ENCODE data around the gene IMPG2. TPM values are rescaled to one million over a fixed set of nuclear protein-coding genes. Genes with fewer than 3 reads are reported as not detected.

The IMPG2 gene
- total and polyA plus RNA-seq, 3 experiments from 2014 or later, result 0.11 to 0.20 TPM; not detected in 1

- ChIA-PET CTCF (no interaction called here), POLR2A (no interaction called here)
These were observed 95.6 kb downstream of the IMPG2 start for GRCh38 chr3:101224739-101225138.

GRCh38 chr3:101223016-101223415, 97.4 kb downstream of the IMPG2 start:
- no peak for DNase-seq
- no peak overlapping the region for H3K4me3 ChIP-seq (ENCODE audit: low read length)
- Mint-ChIP-seq H3K27ac (no peak overlapping the region), H3K4me3 (no peak overlapping the region), H3K27me3 (no peaks in the 10 kb centered on the region), H3K4me1 (no peaks in the 10 kb centered on the region), H3K9me3 (peaks cover 0 to 3% (median 0%) of the 10 kb centered on the region in 5 donors), H3K36me3 (peaks cover 0 to 6% (median 0%) of the 10 kb centered on the region in 3 donors)
- no peaks in the 10 kb centered on the region for H3K36me3 ChIP-seq (ENCODE audit: insufficient read depth, low read length)
- ChIA-PET CTCF (no interaction called here), POLR2A (no interaction called here)
- H3K27me3 ChIP-seq (ENCODE audit: insufficient read depth, low read length, poor library complexity, severe bottlenecking), result no peaks in the 10 kb centered on the region
- H3K9me3 ChIP-seq (ENCODE audit: low read length), result no peaks in the 10 kb centered on the region
- no peak overlapping the region for H3K27ac ChIP-seq (ENCODE audit: low read depth, low read length)
- no peaks in the 10 kb centered on the region for H3K4me1 ChIP-seq (ENCODE audit: insufficient read depth, low read length)

More at GRCh38 chr3:101224739-101225138, 95.6 kb downstream of the IMPG2 start:
- no peaks in the 10 kb centered on the region for H3K9me3 Mint-ChIP-seq
- Histone ChIP-seq H3K27ac (ENCODE audit: low read depth, low read length) (no peak overlapping the region), H3K4me1 (ENCODE audit: insufficient read depth, low read length) (no peaks in the 10 kb centered on the region), H3K36me3 (ENCODE audit: insufficient read depth, low read length) (no peaks in the 10 kb centered on the region), H3K9me3 (ENCODE audit: low read length) (no peaks in the 10 kb centered on the region), H3K27me3 (ENCODE audit: insufficient read depth, low read length, poor library complexity, severe bottlenecking) (no peaks in the 10 kb centered on the region), H3K4me3 (ENCODE audit: low read length) (no peak overlapping the region)
- no peak for DNase-seq
- H3K27me3 Mint-ChIP-seq, result no peaks in the 10 kb centered on the region
- H3K36me3 Mint-ChIP-seq, result peaks cover 0 to 6% (median 0%) of the 10 kb centered on the region in 3 donors
- H3K4me1 Mint-ChIP-seq, result no peaks in the 10 kb centered on the region
- H3K27ac Mint-ChIP-seq, result no peak overlapping the region
- H3K4me3 Mint-ChIP-seq, result no peak overlapping the region

GRCh38 chr3:101219842-101220560, 100.4 kb downstream of the IMPG2 start:
- H3K36me3 Mint-ChIP-seq, result peaks cover 0 to 6% (median 0%) of the 10 kb centered on the region in 3 donors
- H3K4me1 ChIP-seq (ENCODE audit: insufficient read depth, low read length), result no peaks in the 10 kb centered on the region
- H3K9me3 Mint-ChIP-seq, result peaks cover 0 to 3% (median 0%) of the 10 kb centered on the region in 5 donors
- no peaks in the 10 kb centered on the region for H3K36me3 ChIP-seq (ENCODE audit: insufficient read depth, low read length)
- H3K4me3 Mint-ChIP-seq, result no peak overlapping the region
- no peak overlapping the region for H3K27ac Mint-ChIP-seq
- no peaks in the 10 kb centered on the region for H3K9me3 ChIP-seq (ENCODE audit: low read length)
- no peaks in the 10 kb centered on the region for H3K27me3 Mint-ChIP-seq
- ChIA-PET POLR2A (no interaction called here), CTCF (no interaction called here)
- H3K4me3 ChIP-seq (ENCODE audit: low read length), result no peak overlapping the region
- no peaks in the 10 kb centered on the region for H3K4me1 Mint-ChIP-seq
- no peak for DNase-seq
- no peaks in the 10 kb centered on the region for H3K27me3 ChIP-seq (ENCODE audit: insufficient read depth, low read length, poor library complexity, severe bottlenecking)
- no peak overlapping the region for H3K27ac ChIP-seq (ENCODE audit: low read depth, low read length)

- POLR2A ChIA-PET, result no interaction called here
- Mint-ChIP-seq H3K4me1 (no peaks in the 10 kb centered on the region), H3K4me3 (no peak overlapping the region), H3K27ac (no peak overlapping the region), H3K9me3 (peaks cover 0 to 9% (median 3%) of the 10 kb centered on the region in 5 donors), H3K27me3 (peaks cover 0 to 3% of the 10 kb centered on the region in 2 donors), H3K36me3 (peaks cover 0 to 6% (median 0%) of the 10 kb centered on the region in 3 donors)
- H3K27ac ChIP-seq (ENCODE audit: low read depth, low read length), result no peak overlapping the region
- H3K9me3 ChIP-seq (ENCODE audit: low read length), result no peaks in the 10 kb centered on the region
- no peaks in the 10 kb centered on the region for H3K36me3 ChIP-seq (ENCODE audit: insufficient read depth, low read length)
- no peaks in the 10 kb centered on the region for H3K4me1 ChIP-seq (ENCODE audit: insufficient read depth, low read length)
- H3K27me3 ChIP-seq (ENCODE audit: insufficient read depth, low read length, poor library complexity, severe bottlenecking), result no peaks in the 10 kb centered on the region
- H3K4me3 ChIP-seq (ENCODE audit: low read length), result no peak overlapping the region
- DNase-seq, result no peak
- CTCF ChIA-PET, result no interaction called here
These were observed 102.7 kb downstream of the IMPG2 start for GRCh38 chr3:101217472-101218245.

- Histone ChIP-seq H3K9me3 (ENCODE audit: low read length) (no peaks in the 10 kb centered on the region), H3K27ac (ENCODE audit: low read depth, low read length) (no peak overlapping the region), H3K4me1 (ENCODE audit: insufficient read depth, low read length) (no peaks in the 10 kb centered on the region), H3K27me3 (ENCODE audit: insufficient read depth, low read length, poor library complexity, severe bottlenecking) (no peaks in the 10 kb centered on the region), H3K36me3 (ENCODE audit: insufficient read depth, low read length) (no peaks in the 10 kb centered on the region), H3K4me3 (ENCODE audit: low read length) (no peak overlapping the region)
- Mint-ChIP-seq H3K27me3 (peaks cover 0 to 3% of the 10 kb centered on the region in 2 donors), H3K4me1 (no peaks in the 10 kb centered on the region), H3K27ac (no peak overlapping the region), H3K4me3 (no peak overlapping the region), H3K36me3 (peaks cover 0 to 1% (median 0%) of the 10 kb centered on the region in 3 donors), H3K9me3 (peaks cover 0 to 9% (median 3%) of the 10 kb centered on the region in 5 donors)
- CTCF ChIA-PET, result no interaction called here
- POLR2A ChIA-PET, result no interaction called here
- DNase-seq, result no peak
These were observed 103.5 kb downstream of the IMPG2 start for GRCh38 chr3:101216710-101217465.

GRCh38 chr3:101212730-101213129, 107.6 kb downstream of the IMPG2 start:
- ChIA-PET CTCF (no interaction called here), POLR2A (no interaction called here)
- Histone ChIP-seq H3K27ac (ENCODE audit: low read depth, low read length) (no peak overlapping the region), H3K4me3 (ENCODE audit: low read length) (no peak overlapping the region), H3K36me3 (ENCODE audit: insufficient read depth, low read length) (no peaks in the 10 kb centered on the region), H3K9me3 (ENCODE audit: low read length) (no peaks in the 10 kb centered on the region), H3K4me1 (ENCODE audit: insufficient read depth, low read length) (no peaks in the 10 kb centered on the region), H3K27me3 (ENCODE audit: insufficient read depth, low read length, poor library complexity, severe bottlenecking) (no peaks in the 10 kb centered on the region)
- H3K4me3 Mint-ChIP-seq, result no peak overlapping the region
- no peaks in the 10 kb centered on the region for H3K36me3 Mint-ChIP-seq
- peaks cover 0 to 7% of the 10 kb centered on the region in 2 donors for H3K27me3 Mint-ChIP-seq
- H3K4me1 Mint-ChIP-seq, result no peaks in the 10 kb centered on the region
- H3K9me3 Mint-ChIP-seq, result peaks cover 0 to 9% (median 0%) of the 10 kb centered on the region in 5 donors
- no peak for DNase-seq
- no peak overlapping the region for H3K27ac Mint-ChIP-seq

GRCh38 chr3:101204246-101204645, 116.1 kb downstream of the IMPG2 start:
- no peaks in the 10 kb centered on the region for H3K4me1 Mint-ChIP-seq
- H3K27me3 Mint-ChIP-seq, result peaks cover 5 to 44% of the 10 kb centered on the region in 2 donors
- CTCF ChIA-PET, result no interaction called here
- H3K4me3 ChIP-seq (ENCODE audit: low read length), result no peak overlapping the region
- POLR2A ChIA-PET, result no interaction called here
- H3K27ac ChIP-seq (ENCODE audit: low read depth, low read length), result no peak overlapping the region
- H3K9me3 ChIP-seq (ENCODE audit: low read length), result no peaks in the 10 kb centered on the region
- no peaks in the 10 kb centered on the region for H3K36me3 ChIP-seq (ENCODE audit: insufficient read depth, low read length)
- DNase-seq, result no peak
- H3K27ac Mint-ChIP-seq, result no peak overlapping the region
- H3K27me3 ChIP-seq (ENCODE audit: insufficient read depth, low read length, poor library complexity, severe bottlenecking), result no peaks in the 10 kb centered on the region
- no peaks in the 10 kb centered on the region for H3K36me3 Mint-ChIP-seq
- H3K9me3 Mint-ChIP-seq, result no peaks in the 10 kb centered on the region
- H3K4me1 ChIP-seq (ENCODE audit: insufficient read depth, low read length), result no peaks in the 10 kb centered on the region
- H3K4me3 Mint-ChIP-seq, result no peak overlapping the region

GRCh38 chr3:101203411-101203810, 117.0 kb downstream of the IMPG2 start:
- Histone ChIP-seq H3K4me1 (ENCODE audit: insufficient read depth, low read length) (no peaks in the 10 kb centered on the region), H3K27ac (ENCODE audit: low read depth, low read length) (no peak overlapping the region), H3K4me3 (ENCODE audit: low read length) (no peak overlapping the region), H3K36me3 (ENCODE audit: insufficient read depth, low read length) (no peaks in the 10 kb centered on the region), H3K27me3 (ENCODE audit: insufficient read depth, low read length, poor library complexity, severe bottlenecking) (no peaks in the 10 kb centered on the region), H3K9me3 (ENCODE audit: low read length) (no peaks in the 10 kb centered on the region)
- Mint-ChIP-seq H3K4me3 (no peak overlapping the region), H3K9me3 (no peaks in the 10 kb centered on the region), H3K36me3 (no peaks in the 10 kb centered on the region), H3K4me1 (no peaks in the 10 kb centered on the region), H3K27me3 (peaks cover 5 to 40% of the 10 kb centered on the region in 2 donors), H3K27ac (no peak overlapping the region)
- no peak for DNase-seq
- CTCF ChIA-PET, result interaction anchor here (1.5 kb wide), 1 partner anchor 11 kb away, joined by 3 read pairs; no protein-coding TSS in a partner anchor
- POLR2A ChIA-PET, result no interaction called here

All from CD8-positive, alpha-beta memory T cell (primary cell).